HepG2 (cell line): ENCODE results near the gene TNS1. TPM values are rescaled to one million over a fixed set of nuclear protein-coding genes. Genes with fewer than 3 reads are reported as not detected.

Experiments used
- ATAC-seq: fragments of 200-7000 bp; cut with Tn5 transposase; 3 replicates; pipeline ENCODE4 v1.9.1; 2020; ENCODE audit warnings: mild to moderate bottlenecking, moderate library complexity
- BruUV-seq: library from RNA; stranded (reverse); fragments of 400-500 nt; replicated peaks from 2 replicates; lab custom pipeline; 2021; lab: Mats Ljungman, UMichigan
- CTCF ChIA-PET: fragments of 300-600 bp; formaldehyde crosslinking; extraction: SDS; loops from one replicate; lab custom pipeline; 2021; ENCODE audit warnings: low total read pairs, inconsistent platforms, low intra/inter-chr PET ratio; lab: Yijun Ruan, JAX
- POLR2A ChIA-PET: fragments of 350-600 bp; sonication (Branson Sonifier 250); formaldehyde crosslinking; loops from one replicate; lab custom pipeline; 2020; ENCODE audit warnings: antibody characterized with exemption, inconsistent platforms; lab: Yijun Ruan, JAX
- DNase-seq: peaks from one replicate; pipeline ENCODE4 v3.0.0-alpha.2; 2015; ENCODE audit warnings: low spot score
- FAIRE-seq: peaks from 3 replicates; lab custom pipeline; 2011; peaks lifted over from hg19 to GRCh38; lab: Jason Lieb, UNC
- H2AFZ ChIP-seq: one replicate; pipeline ENCODE4 v1.6.1; 2011; ENCODE audit warnings: low read length, inconsistent platforms
- H3K27ac ChIP-seq: fragments of 300-600 bp; 3 replicates; pipeline ENCODE4 v1.8.0; 2011; ENCODE audit warnings: mixed run types, mild to moderate bottlenecking, mixed read lengths, low read length, inconsistent platforms; ENCODE audit not compliant: insufficient read depth; ENCODE audit errors: extremely low read length
- H3K27me3 ChIP-seq, 2 experiments: fragments of 200-600 bp in 1 of 2; 2 replicates in 1 of 2; 3 replicates in 1 of 2; pipeline versions ENCODE4 v1.6.0 to v1.8.0; 2011; ENCODE audit warnings: low read length in 2 of 2, mild to moderate bottlenecking in 2 of 2, moderate library complexity in 2 of 2, inconsistent platforms in 1 of 2; ENCODE audit not compliant: insufficient read depth in 2 of 2, control insufficient read depth in 1 of 2
- H3K36me3 ChIP-seq, 2 experiments: fragments of 200-600 bp in 1 of 2; replicated peaks in 1 of 2; 2 replicates in 1 of 2; 3 replicates in 1 of 2; pipeline versions ENCODE4 v1.5.1 to v1.8.0; 2011; ENCODE audit warnings: low read length in 2 of 2, inconsistent platforms in 1 of 2; ENCODE audit not compliant: insufficient read depth in 2 of 2, control insufficient read depth in 1 of 2
- H3K4me1 ChIP-seq: 2 replicates; pipeline ENCODE4 v1.5.1; 2012; ENCODE audit warnings: low read length, inconsistent platforms; ENCODE audit not compliant: insufficient read depth
- H3K4me2 ChIP-seq: 2 replicates; pipeline ENCODE4 v1.6.0; 2011; ENCODE audit warnings: low read depth, low read length, inconsistent platforms
- H3K4me3 ChIP-seq, 3 experiments: fragments of 200-600 bp in 1 of 3; sonication (generic), shearing (Covaris generic) in 1 of 3; replicated peaks in 1 of 3; 2 replicates each; pipeline ENCODE4 v1.5.1; 2011 to 2016; ENCODE audit warnings: low read length in 3 of 3, inconsistent platforms in 2 of 3, low read depth in 2 of 3, mild to moderate bottlenecking in 2 of 3, control low read depth in 1 of 3, mixed read lengths in 1 of 3; ENCODE audit not compliant: insufficient read depth in 1 of 3
- H3K79me2 ChIP-seq: one replicate; pipeline ENCODE4 v1.6.1; 2011; ENCODE audit warnings: low read length, inconsistent platforms; ENCODE audit not compliant: insufficient read depth
- H3K9ac ChIP-seq: 2 replicates; pipeline ENCODE4 v1.6.0; 2011; ENCODE audit warnings: mild to moderate bottlenecking, low read depth, low read length, inconsistent platforms; ENCODE audit not compliant: insufficient read depth
- H3K9me3 ChIP-seq: 2 replicates; pipeline ENCODE4 v1.5.1; 2012; ENCODE audit warnings: mild to moderate bottlenecking, low read length
- H4K20me1 ChIP-seq: 2 replicates; pipeline ENCODE4 v1.6.0; 2011; ENCODE audit warnings: inconsistent platforms, mild to moderate bottlenecking, low read length, moderate library complexity; ENCODE audit not compliant: insufficient read depth
- BRD4 ChIP-seq: sonication (generic); formaldehyde crosslinking; IDR thresholded peaks from 2 replicates; pipeline ENCODE4 v1.4.0; 2020; ENCODE audit warnings: missing genetic modification reagents
- MEIS2 ChIP-seq: sonication (generic); formaldehyde crosslinking; IDR thresholded peaks from 2 replicates; pipeline ENCODE4 v1.9.0; 2021; ENCODE audit warnings: mild to moderate bottlenecking, missing genetic modification reagents
- NFIC ChIP-seq: IDR thresholded peaks from 2 replicates; pipeline ENCODE4 v1.6.1; 2012; ENCODE audit warnings: mild to moderate bottlenecking, low read length, inconsistent platforms
- NFYC ChIP-seq: IDR thresholded peaks from 2 replicates; pipeline ENCODE4 v1.6.1; 2016; ENCODE audit warnings: missing genetic modification reagents, missing compliant biosample characterization
- POLR2A ChIP-seq, 2 experiments: IDR thresholded peaks; 2 replicates each; pipeline ENCODE4 v1.6.1; 2011; ENCODE audit warnings: low read depth in 2 of 2, low read length in 2 of 2, mild to moderate bottlenecking in 1 of 2, moderate library complexity in 1 of 2; ENCODE audit not compliant: insufficient read depth in 1 of 2
- POLR2AphosphoS2 ChIP-seq: IDR thresholded peaks from 2 replicates; pipeline ENCODE4 v1.6.1; 2011; ENCODE audit warnings: low read depth, low read length, improper control_type of control experiment
- ZNF605 ChIP-seq: sonication (generic); formaldehyde crosslinking; IDR thresholded peaks from 2 replicates; pipeline ENCODE4 v1.8.0; 2022; ENCODE audit warnings: mild to moderate bottlenecking, missing genetic modification reagents
- WGBS: methylation state at CpG from one replicate; pipeline ENCODE4 v1.1.6; 2017; ENCODE audit warnings: low lambda C conversion rate; 5-methylcytosine and 5-hydroxymethylcytosine counted together
- in situ Hi-C: cut with HindIII; loops from 2 replicates; pipeline ENCODE4 v1.10.0; 2017; ENCODE audit warnings: low pct_unique_long_range_greater_than_20kb; ENCODE audit not compliant: extremely low pct_ligation_motif_present
- intact Hi-C: fragments of 100-400 bp; cut with micrococcal nuclease; formaldehyde crosslinking; loops from one replicate; pipeline ENCODE4 v1.10.0; 2022; ENCODE audit not compliant: unreplicated experiment
- polyA plus RNA-seq, 8 experiments: library from polyadenylated mRNA; depleted of rRNA in 3 of 8; stranded (reverse) in 7 of 8; unstranded in 1 of 8; fragments of >200 nt; fragmentation: Illumina TruSeq in 4 of 8; extraction: Trizol in 4 of 8; gene quantifications; 2 replicates each; pipeline versions ENCODE4 v1.2.1 to v1.2.3, GENCODE V29; 2011 to 2016; ENCODE audit warnings: low read depth in 4 of 8, missing spikeins in 1 of 8, mixed read lengths in 1 of 8; ENCODE audit not compliant: insufficient read depth in 1 of 8
- total RNA-seq, 5 experiments: library from RNA; depleted of rRNA; stranded (reverse); fragments of >200 nt; fragmentation: Illumina TruSeq; extraction: Trizol; gene quantifications; 2 replicates each; pipeline ENCODE4 v1.2.3, GENCODE V29; 2016; ENCODE audit warnings: low read depth in 1 of 5

TNS1 gene
- total and polyA plus RNA-seq, 2 of the 13 experiments (the other 11 are each of a cell fraction or from before 2014, with no cell fraction given): 1.9 to 118 TPM

GRCh38 chr2:217870528-217871011, 132.2 kb downstream of the TNS1 start:
- Histone ChIP-seq H3K9me3 (no peaks in the 10 kb centered on the region), H4K20me1 (peaks cover 38% of the 10 kb centered on the region; the same call in 1 of the 2 replicates), H3K79me2 (no peaks in the 10 kb centered on the region), H3K4me1 (no peaks in the 10 kb centered on the region), H3K4me2 (no peak overlapping the region), H3K9ac (no peak overlapping the region), H3K27me3 (no peaks in the 10 kb centered on the region)
- DNase-seq: no peak
- FAIRE-seq: no peak
- TF ChIP-seq NFYC (CRISPR knock-in tag) (no peak), NFIC (no peak), MEIS2 (no peak)
- TF ChIP-seq, all 625 proteins: peak for 0
- ChIA-PET CTCF (no interaction called here), POLR2A (no interaction called here)
- intact Hi-C loops (no loop called here), in situ Hi-C loops (no loop called here)
- H3K36me3 ChIP-seq: peaks cover 20 to 23% of the 10 kb centered on the region in 2 experiments
- no peak overlapping the region for H3K27ac ChIP-seq
- no peak overlapping the region for H2AFZ ChIP-seq
- WGBS: 100% methylated on average over 5 of the region's 13 CpGs
- no peak overlapping the region for H3K4me3 ChIP-seq
- BruUV-seq: no TSS peak
- no peak for ATAC-seq

- Histone ChIP-seq H3K79me2 (no peaks in the 10 kb centered on the region), H3K4me3 (no peak overlapping the region), H3K9me3 (no peaks in the 10 kb centered on the region), H3K36me3 (peaks cover 17 to 21% of the 10 kb centered on the region in 2 experiments; a peak in 4 of 5 replicates), H3K4me1 (no peaks in the 10 kb centered on the region), H3K4me2 (no peak overlapping the region), H4K20me1 (peaks cover 33% of the 10 kb centered on the region; the same call in 1 of the 2 replicates), H3K27ac (no peak overlapping the region), H2AFZ (no peak overlapping the region), H3K9ac (no peak overlapping the region), H3K27me3 (no peaks in the 10 kb centered on the region)
- intact Hi-C loops (no loop called here), in situ Hi-C loops (no loop called here)
- ATAC-seq (peak; percentile 8; the same call in 1 of the 3 replicates), FAIRE-seq (no peak), DNase-seq (no peak)
- no TSS peak for BruUV-seq
- WGBS: 96% methylated on average over 3 of the region's 3 CpGs
- CTCF ChIA-PET: no interaction called here
- TF ChIP-seq POLR2A (IDR thresholded peaks at IDR 0.05; ENCODE audit: insufficient read depth in 1 of 2, low read depth in 2 of 2, low read length in 2 of 2): 0 out of 4 replicates have a peak, but pooled peaks of 1 of the 2 experiments have one; percentile 11
- no peak for TF ChIP-seq BRD4 (CRISPR knock-in tag)
- 0 out of 2 replicates have a peak, but pooled peaks have one; percentile 35 for TF ChIP-seq ZNF605 (CRISPR knock-in tag)
- 0 out of 2 replicates have a peak, but pooled peaks have one; percentile 40 for TF ChIP-seq POLR2AphosphoS2
- POLR2A ChIA-PET: no interaction called here
Observed at GRCh38 chr2:217868911-217869334, 133.9 kb downstream of the TNS1 start.
